Measurements from ENCODE around the gene FOXL2. TPM values are rescaled to one million over a fixed set of nuclear protein-coding genes. Genes with fewer than 3 reads are reported as not detected.

The FOXL2 gene
- total and polyA plus RNA-seq, 3 experiments from 2014 or later, result not detected

GRCh38 chr3:138943724-138944653 is 2.9 kb downstream of the FOXL2 start:
- Mint-ChIP-seq H3K36me3 (no peaks in the 10 kb centered on the region), H3K4me3 (peak overlapping the region; percentile 49 to 88 (median 63)), H3K4me1 (peaks cover 31 to 52% (median 38%) of the 10 kb centered on the region in 3 donors), H3K9me3 (no peaks in the 10 kb centered on the region), H3K27ac (peak overlapping the region in 2 of 8 donors; percentile 19 to 53), H3K27me3 (peaks cover 75 to 88% of the 10 kb centered on the region in 2 donors)
- Histone ChIP-seq H3K4me1 (ENCODE audit: insufficient read depth, low read length) (peaks cover 22% of the 10 kb centered on the region), H3K27ac (ENCODE audit: low read depth, low read length) (peak overlapping the region; percentile 62), H3K36me3 (ENCODE audit: insufficient read depth, low read length) (no peaks in the 10 kb centered on the region), H3K27me3 (ENCODE audit: insufficient read depth, low read length, poor library complexity, severe bottlenecking) (peaks cover 80% of the 10 kb centered on the region), H3K4me3 (ENCODE audit: low read length) (no peak overlapping the region), H3K9me3 (ENCODE audit: low read length) (no peaks in the 10 kb centered on the region)
- DNase-seq, result peak in 2 of 5 donors; percentile 11 to 23
- POLR2A ChIA-PET, result no interaction called here
- CTCF ChIA-PET, result interaction anchor here (1.1 to 3.6 kb wide), 2 partner anchors 8 to 29 kb away, joined by 4 to 22 read pairs; no protein-coding TSS in a partner anchor

GRCh38 chr3:138942861-138943623 is 3.9 kb downstream of the FOXL2 start:
- DNase-seq, result no peak
- peak overlapping the region; percentile 62 for H3K27ac ChIP-seq (ENCODE audit: low read depth, low read length)
- peaks cover 31% of the 10 kb centered on the region for H3K4me1 ChIP-seq (ENCODE audit: insufficient read depth, low read length)
- H3K9me3 ChIP-seq (ENCODE audit: low read length), result no peaks in the 10 kb centered on the region
- ChIA-PET POLR2A (no interaction called here), CTCF (interaction anchor here (1.0 kb wide), 1 partner anchor 532 kb away, joined by 3 read pairs; no protein-coding TSS in a partner anchor)
- peaks cover 38 to 58% (median 43%) of the 10 kb centered on the region in 3 donors for H3K4me1 Mint-ChIP-seq
- peaks cover 77 to 88% of the 10 kb centered on the region in 2 donors for H3K27me3 Mint-ChIP-seq
- H3K36me3 Mint-ChIP-seq, result no peaks in the 10 kb centered on the region
- H3K27me3 ChIP-seq (ENCODE audit: insufficient read depth, low read length, poor library complexity, severe bottlenecking), result peaks cover 76% of the 10 kb centered on the region
- H3K4me3 Mint-ChIP-seq, result no peak overlapping the region
- H3K27ac Mint-ChIP-seq, result no peak overlapping the region
- no peak overlapping the region for H3K4me3 ChIP-seq (ENCODE audit: low read length)
- H3K36me3 ChIP-seq (ENCODE audit: insufficient read depth, low read length), result no peaks in the 10 kb centered on the region
- no peaks in the 10 kb centered on the region for H3K9me3 Mint-ChIP-seq

GRCh38 chr3:138942271-138942670 is 4.7 kb downstream of the FOXL2 start:
- Histone ChIP-seq H3K9me3 (ENCODE audit: low read length) (no peaks in the 10 kb centered on the region), H3K4me3 (ENCODE audit: low read length) (no peak overlapping the region), H3K27me3 (ENCODE audit: insufficient read depth, low read length, poor library complexity, severe bottlenecking) (peaks cover 75% of the 10 kb centered on the region), H3K4me1 (ENCODE audit: insufficient read depth, low read length) (peaks cover 39% of the 10 kb centered on the region), H3K36me3 (ENCODE audit: insufficient read depth, low read length) (no peaks in the 10 kb centered on the region), H3K27ac (ENCODE audit: low read depth, low read length) (no peak overlapping the region)
- H3K27me3 Mint-ChIP-seq, result peaks cover 77 to 87% of the 10 kb centered on the region in 2 donors
- no peak overlapping the region for H3K27ac Mint-ChIP-seq
- no peaks in the 10 kb centered on the region for H3K36me3 Mint-ChIP-seq
- DNase-seq, result no peak
- ChIA-PET POLR2A (no interaction called here), CTCF (interaction anchor here (1.0 kb wide), 1 partner anchor 532 kb away, joined by 3 read pairs; no protein-coding TSS in a partner anchor)
- peaks cover 40 to 58% (median 43%) of the 10 kb centered on the region in 3 donors for H3K4me1 Mint-ChIP-seq
- H3K9me3 Mint-ChIP-seq, result no peaks in the 10 kb centered on the region
- no peak overlapping the region for H3K4me3 Mint-ChIP-seq

- Mint-ChIP-seq H3K27ac (no peak overlapping the region), H3K4me3 (peak overlapping the region in 1 of 7 donors; percentile 41), H3K9me3 (no peaks in the 10 kb centered on the region), H3K36me3 (no peaks in the 10 kb centered on the region), H3K4me1 (peaks cover 43 to 60% (median 52%) of the 10 kb centered on the region in 3 donors), H3K27me3 (peaks cover 82 to 90% of the 10 kb centered on the region in 2 donors)
- no peaks in the 10 kb centered on the region for H3K36me3 ChIP-seq (ENCODE audit: insufficient read depth, low read length)
- no peak overlapping the region for H3K27ac ChIP-seq (ENCODE audit: low read depth, low read length)
- no peak overlapping the region for H3K4me3 ChIP-seq (ENCODE audit: low read length)
- POLR2A ChIA-PET, result no interaction called here
- H3K27me3 ChIP-seq (ENCODE audit: insufficient read depth, low read length, poor library complexity, severe bottlenecking), result peaks cover 76% of the 10 kb centered on the region
- H3K4me1 ChIP-seq (ENCODE audit: insufficient read depth, low read length), result peaks cover 48% of the 10 kb centered on the region
- DNase-seq, result no peak
- no peaks in the 10 kb centered on the region for H3K9me3 ChIP-seq (ENCODE audit: low read length)
- CTCF ChIA-PET, result interaction anchor here (0.9 to 1.2 kb wide), 2 partner anchors 18 to 388 kb away, joined by 3 to 5 read pairs; no protein-coding TSS in a partner anchor
Measured at GRCh38 chr3:138941259-138941885, 5.6 kb downstream of the FOXL2 start.

- Histone ChIP-seq H3K27ac (ENCODE audit: low read depth, low read length) (no peak overlapping the region), H3K36me3 (ENCODE audit: insufficient read depth, low read length) (no peaks in the 10 kb centered on the region), H3K27me3 (ENCODE audit: insufficient read depth, low read length, poor library complexity, severe bottlenecking) (peaks cover 79% of the 10 kb centered on the region), H3K9me3 (ENCODE audit: low read length) (no peaks in the 10 kb centered on the region), H3K4me3 (ENCODE audit: low read length) (no peak overlapping the region), H3K4me1 (ENCODE audit: insufficient read depth, low read length) (peaks cover 57% of the 10 kb centered on the region)
- CTCF ChIA-PET, result interaction anchor here (0.9 to 1.2 kb wide), 2 partner anchors 17 to 389 kb away, joined by 3 to 5 read pairs; no protein-coding TSS in a partner anchor
- Mint-ChIP-seq H3K27ac (peak overlapping the region in 1 of 8 donors; percentile 15), H3K27me3 (peaks cover 85 to 96% of the 10 kb centered on the region in 2 donors), H3K4me1 (peaks cover 51 to 65% (median 61%) of the 10 kb centered on the region in 3 donors), H3K4me3 (peak overlapping the region in 1 of 7 donors; percentile 76), H3K9me3 (no peaks in the 10 kb centered on the region), H3K36me3 (no peaks in the 10 kb centered on the region)
- no peak for DNase-seq
- POLR2A ChIA-PET, result interaction anchor here (0.7 kb wide), 1 partner anchor 399 kb away, joined by 3 read pairs; no protein-coding TSS in a partner anchor
Measured at GRCh38 chr3:138940446-138940845, 6.5 kb downstream of the FOXL2 start.

GRCh38 chr3:138939561-138940241 is 7.2 kb downstream of the FOXL2 start:
- Histone ChIP-seq H3K27ac (ENCODE audit: low read depth, low read length) (no peak overlapping the region), H3K4me1 (ENCODE audit: insufficient read depth, low read length) (peaks cover 52% of the 10 kb centered on the region), H3K27me3 (ENCODE audit: insufficient read depth, low read length, poor library complexity, severe bottlenecking) (peaks cover 84% of the 10 kb centered on the region), H3K9me3 (ENCODE audit: low read length) (no peaks in the 10 kb centered on the region), H3K36me3 (ENCODE audit: insufficient read depth, low read length) (no peaks in the 10 kb centered on the region), H3K4me3 (ENCODE audit: low read length) (no peak overlapping the region)
- DNase-seq, result no peak
- CTCF ChIA-PET, result interaction anchor here (1.2 to 1.8 kb wide), 2 partner anchors 9 to 10 kb away, joined by 3 to 4 read pairs; no protein-coding TSS in a partner anchor
- peaks cover 46 to 58% (median 54%) of the 10 kb centered on the region in 3 donors for H3K4me1 Mint-ChIP-seq
- peaks cover 85 to 96% of the 10 kb centered on the region in 2 donors for H3K27me3 Mint-ChIP-seq
- POLR2A ChIA-PET, result no interaction called here
- H3K9me3 Mint-ChIP-seq, result no peaks in the 10 kb centered on the region
- H3K36me3 Mint-ChIP-seq, result no peaks in the 10 kb centered on the region
- H3K4me3 Mint-ChIP-seq, result peak overlapping the region in 4 of 7 donors; percentile 15 to 82 (median 26)
- H3K27ac Mint-ChIP-seq, result no peak overlapping the region
